HEK293 (cell line): ENCODE measurements around the gene PARD3B.

Experiments used
- GLI2 ChIP-seq: fragments of 450-650 bp; formaldehyde crosslinking; IDR thresholded peaks from 2 replicates; pipeline ENCODE4; 2017; ENCODE audit warnings: missing biosample characterization, missing genetic modification characterization, low read depth, borderline replicate concordance
- OVOL3 ChIP-seq: fragments of 450-650 bp; formaldehyde crosslinking; IDR thresholded peaks from 2 replicates; pipeline ENCODE4 v1.5.1; 2016; ENCODE audit warnings: missing biosample characterization, missing genetic modification characterization
- REST ChIP-seq: fragments of 450-650 bp; formaldehyde crosslinking; IDR thresholded peaks from 2 replicates; pipeline ENCODE4 v1.5.1; 2016; ENCODE audit warnings: missing biosample characterization, missing genetic modification characterization
- ZBTB49 ChIP-seq: fragments of 450-650 bp; formaldehyde crosslinking; IDR thresholded peaks from 2 replicates; pipeline ENCODE4 v1.5.1; 2016; ENCODE audit warnings: missing biosample characterization, missing genetic modification characterization, low read depth
- ZNF10 ChIP-seq: fragments of 450-650 bp; formaldehyde crosslinking; IDR thresholded peaks from 2 replicates; pipeline ENCODE4 v1.5.1; 2017; ENCODE audit warnings: missing biosample characterization, missing genetic modification characterization
- ZNF146 ChIP-seq: fragments of 450-650 bp; formaldehyde crosslinking; IDR thresholded peaks from 2 replicates; pipeline ENCODE4 v1.5.1; 2016; ENCODE audit warnings: missing biosample characterization, missing genetic modification characterization
- ZNF157 ChIP-seq: fragments of 450-650 bp; formaldehyde crosslinking; IDR thresholded peaks from 2 replicates; pipeline ENCODE4 v1.5.1; 2016; ENCODE audit warnings: missing biosample characterization, missing genetic modification characterization
- ZNF239 ChIP-seq: fragments of 450-650 bp; formaldehyde crosslinking; IDR thresholded peaks from 2 replicates; pipeline ENCODE4 v1.5.1; 2016; ENCODE audit warnings: missing biosample characterization, missing genetic modification characterization
- ZNF76 ChIP-seq: fragments of 450-650 bp; formaldehyde crosslinking; IDR thresholded peaks from 2 replicates; pipeline ENCODE4; 2016; ENCODE audit warnings: low read depth, missing biosample characterization, missing genetic modification characterization, borderline replicate concordance
- TF ChIP-seq, protein P1 (sequence below): fragments of 450-650 bp; formaldehyde crosslinking; IDR thresholded peaks from 2 replicates; pipeline ENCODE4 v1.5.1; 2016; ENCODE audit warnings: missing biosample characterization, missing genetic modification characterization
- TF ChIP-seq, protein P2 (sequence below): fragments of 450-650 bp; formaldehyde crosslinking; IDR thresholded peaks from 2 replicates; pipeline ENCODE4 v1.5.1; 2016; ENCODE audit warnings: missing biosample characterization, missing genetic modification characterization
- TF ChIP-seq, protein P3 (sequence below): sonication (generic); formaldehyde crosslinking; IDR thresholded peaks from 2 replicates; pipeline ENCODE4 v1.8.1; 2022; ENCODE audit warnings: mild to moderate bottlenecking, moderate library complexity, missing genetic modification reagents

- TF ChIP-seq OVOL3 = no peak
- no peak for TF ChIP-seq ZNF10 (tag by site-specific recombination)
- no peak for TF ChIP-seq ZNF76 (tag by site-specific recombination)
- no peak for TF ChIP-seq ZNF146 (tag by site-specific recombination)
- no peak for TF ChIP-seq ZNF157 (tag by site-specific recombination)
- TF ChIP-seq, protein P1, sequence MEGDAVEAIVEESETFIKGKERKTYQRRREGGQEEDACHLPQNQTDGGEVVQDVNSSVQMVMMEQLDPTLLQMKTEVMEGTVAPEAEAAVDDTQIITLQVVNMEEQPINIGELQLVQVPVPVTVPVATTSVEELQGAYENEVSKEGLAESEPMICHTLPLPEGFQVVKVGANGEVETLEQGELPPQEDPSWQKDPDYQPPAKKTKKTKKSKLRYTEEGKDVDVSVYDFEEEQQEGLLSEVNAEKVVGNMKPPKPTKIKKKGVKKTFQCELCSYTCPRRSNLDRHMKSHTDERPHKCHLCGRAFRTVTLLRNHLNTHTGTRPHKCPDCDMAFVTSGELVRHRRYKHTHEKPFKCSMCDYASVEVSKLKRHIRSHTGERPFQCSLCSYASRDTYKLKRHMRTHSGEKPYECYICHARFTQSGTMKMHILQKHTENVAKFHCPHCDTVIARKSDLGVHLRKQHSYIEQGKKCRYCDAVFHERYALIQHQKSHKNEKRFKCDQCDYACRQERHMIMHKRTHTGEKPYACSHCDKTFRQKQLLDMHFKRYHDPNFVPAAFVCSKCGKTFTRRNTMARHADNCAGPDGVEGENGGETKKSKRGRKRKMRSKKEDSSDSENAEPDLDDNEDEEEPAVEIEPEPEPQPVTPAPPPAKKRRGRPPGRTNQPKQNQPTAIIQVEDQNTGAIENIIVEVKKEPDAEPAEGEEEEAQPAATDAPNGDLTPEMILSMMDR = no peak
- TF ChIP-seq GLI2 (tag by site-specific recombination) = no peak
- TF ChIP-seq ZBTB49 (tag by site-specific recombination) = no peak
- no peak for TF ChIP-seq ZNF239 (tag by site-specific recombination)
- TF ChIP-seq, protein P2, sequence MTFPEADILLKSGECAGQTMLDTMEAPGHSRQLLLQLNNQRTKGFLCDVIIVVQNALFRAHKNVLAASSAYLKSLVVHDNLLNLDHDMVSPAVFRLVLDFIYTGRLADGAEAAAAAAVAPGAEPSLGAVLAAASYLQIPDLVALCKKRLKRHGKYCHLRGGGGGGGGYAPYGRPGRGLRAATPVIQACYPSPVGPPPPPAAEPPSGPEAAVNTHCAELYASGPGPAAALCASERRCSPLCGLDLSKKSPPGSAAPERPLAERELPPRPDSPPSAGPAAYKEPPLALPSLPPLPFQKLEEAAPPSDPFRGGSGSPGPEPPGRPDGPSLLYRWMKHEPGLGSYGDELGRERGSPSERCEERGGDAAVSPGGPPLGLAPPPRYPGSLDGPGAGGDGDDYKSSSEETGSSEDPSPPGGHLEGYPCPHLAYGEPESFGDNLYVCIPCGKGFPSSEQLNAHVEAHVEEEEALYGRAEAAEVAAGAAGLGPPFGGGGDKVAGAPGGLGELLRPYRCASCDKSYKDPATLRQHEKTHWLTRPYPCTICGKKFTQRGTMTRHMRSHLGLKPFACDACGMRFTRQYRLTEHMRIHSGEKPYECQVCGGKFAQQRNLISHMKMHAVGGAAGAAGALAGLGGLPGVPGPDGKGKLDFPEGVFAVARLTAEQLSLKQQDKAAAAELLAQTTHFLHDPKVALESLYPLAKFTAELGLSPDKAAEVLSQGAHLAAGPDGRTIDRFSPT (tag by site-specific recombination) = no peak
- no peak for TF ChIP-seq REST
- TF ChIP-seq, protein P3, sequence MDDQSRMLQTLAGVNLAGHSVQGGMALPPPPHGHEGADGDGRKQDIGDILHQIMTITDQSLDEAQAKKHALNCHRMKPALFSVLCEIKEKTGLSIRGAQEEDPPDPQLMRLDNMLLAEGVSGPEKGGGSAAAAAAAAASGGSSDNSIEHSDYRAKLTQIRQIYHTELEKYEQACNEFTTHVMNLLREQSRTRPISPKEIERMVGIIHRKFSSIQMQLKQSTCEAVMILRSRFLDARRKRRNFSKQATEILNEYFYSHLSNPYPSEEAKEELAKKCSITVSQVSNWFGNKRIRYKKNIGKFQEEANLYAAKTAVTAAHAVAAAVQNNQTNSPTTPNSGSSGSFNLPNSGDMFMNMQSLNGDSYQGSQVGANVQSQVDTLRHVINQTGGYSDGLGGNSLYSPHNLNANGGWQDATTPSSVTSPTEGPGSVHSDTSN (CRISPR knock-in tag) = no peak
Measured at GRCh38 chr2:205665791-205666190, 1120.5 kb downstream of the PARD3B start.
